Glutamatergic neuron (in vitro differentiated cells): ENCODE data around the gene FLVCR2. TPM values are rescaled to one million over a fixed set of nuclear protein-coding genes. Genes with fewer than 3 reads are reported as not detected.

Experiments
- DNase-seq: peaks from one replicate; pipeline ENCODE4 v3.0.0; 2022
- H3K27ac Mint-ChIP-seq: one replicate; pipeline ENCODE4 v1.8.0; 2020; ENCODE audit warnings: mild to moderate bottlenecking, mixed read lengths, inconsistent platforms; ENCODE audit not compliant: unreplicated experiment
- H3K27me3 Mint-ChIP-seq: one replicate; pipeline ENCODE4 v1.8.0; 2020; ENCODE audit warnings: mild to moderate bottlenecking, moderate library complexity, mixed read lengths, inconsistent platforms; ENCODE audit not compliant: unreplicated experiment
- H3K36me3 Mint-ChIP-seq: one replicate; pipeline ENCODE4 v1.8.0; 2020; ENCODE audit warnings: mild to moderate bottlenecking, mixed read lengths, inconsistent platforms; ENCODE audit not compliant: unreplicated experiment
- H3K4me1 Mint-ChIP-seq: one replicate; pipeline ENCODE4 v1.8.0; 2020; ENCODE audit warnings: mild to moderate bottlenecking, low read depth, mixed read lengths, inconsistent platforms; ENCODE audit not compliant: unreplicated experiment
- H3K4me3 Mint-ChIP-seq: one replicate; pipeline ENCODE4 v1.8.0; 2020; ENCODE audit warnings: mild to moderate bottlenecking, mixed read lengths, inconsistent platforms; ENCODE audit not compliant: unreplicated experiment
- H3K9me3 Mint-ChIP-seq: one replicate; pipeline ENCODE4 v1.8.0; 2020; ENCODE audit warnings: mild to moderate bottlenecking, moderate library complexity, mixed read lengths, inconsistent platforms; ENCODE audit not compliant: unreplicated experiment
- CTCF ChIP-seq: fragments of 200-600 bp; sonication (generic); IDR thresholded peaks from one replicate; pipeline ENCODE4 v1.5.0; 2021; ENCODE audit not compliant: partially characterized antibody, unreplicated experiment
- total RNA-seq: library from RNA; stranded (reverse); fragmentation: NEBNext Ultra II Directional; extraction: Animal tissue kit (Norgen Biotek cat#: 25700); gene quantifications from one replicate; pipeline ENCODE4 v1.2.1, GENCODE V29; 2021; ENCODE audit not compliant: unreplicated experiment

Gene FLVCR2
- total RNA-seq, 1 donor from 2014 or later: not detected

GRCh38 chr14:75607044-75607443, 28.6 kb downstream of the FLVCR2 start:
- H3K27me3 Mint-ChIP-seq: peaks cover 2% of the 10 kb centered on the region
- no peak overlapping the region for H3K4me3 Mint-ChIP-seq
- no peak overlapping the region for H3K27ac Mint-ChIP-seq
- DNase-seq: no peak
- no peaks in the 10 kb centered on the region for H3K4me1 Mint-ChIP-seq
- peaks cover 3% of the 10 kb centered on the region for H3K9me3 Mint-ChIP-seq
- H3K36me3 Mint-ChIP-seq: no peaks in the 10 kb centered on the region
- no peak for TF ChIP-seq CTCF

GRCh38 chr14:75607842-75608640, 29.6 kb downstream of the FLVCR2 start:
- H3K27me3 Mint-ChIP-seq: peaks cover 2% of the 10 kb centered on the region
- H3K4me3 Mint-ChIP-seq: no peak overlapping the region
- no peak for DNase-seq
- H3K4me1 Mint-ChIP-seq: no peaks in the 10 kb centered on the region
- no peak for TF ChIP-seq CTCF
- peaks cover 3% of the 10 kb centered on the region for H3K9me3 Mint-ChIP-seq
- H3K27ac Mint-ChIP-seq: no peak overlapping the region
- no peaks in the 10 kb centered on the region for H3K36me3 Mint-ChIP-seq

- no peak for DNase-seq
- no peaks in the 10 kb centered on the region for H3K36me3 Mint-ChIP-seq
These were observed 30.7 kb downstream of the FLVCR2 start for GRCh38 chr14:75609116-75609515.

GRCh38 chr14:75609606-75610475, 31.4 kb downstream of the FLVCR2 start:
- H3K4me3 Mint-ChIP-seq: no peak overlapping the region
- H3K9me3 Mint-ChIP-seq: peaks cover 3% of the 10 kb centered on the region
- no peak for DNase-seq
- H3K27ac Mint-ChIP-seq: no peak overlapping the region
- H3K36me3 Mint-ChIP-seq: peaks cover 5% of the 10 kb centered on the region
- peaks cover 2% of the 10 kb centered on the region for H3K27me3 Mint-ChIP-seq
- no peaks in the 10 kb centered on the region for H3K4me1 Mint-ChIP-seq
- TF ChIP-seq CTCF: no peak

More at GRCh38 chr14:75609116-75609515, 30.7 kb downstream of the FLVCR2 start:
- Mint-ChIP-seq H3K4me1 (no peaks in the 10 kb centered on the region), H3K27me3 (peaks cover 2% of the 10 kb centered on the region), H3K9me3 (peaks cover 3% of the 10 kb centered on the region), H3K27ac (no peak overlapping the region), H3K4me3 (no peak overlapping the region)
- no peak for TF ChIP-seq CTCF
